Endothelial cell of umbilical vein (primary cell): ENCODE results near the gene ARHGEF28.

Experiments used
- CTCF ChIP-seq, 2 donors: IDR thresholded peaks; 1 replicate in 1 of 2; 2 replicates in 1 of 2; pipeline ENCODE4 v1.5.1; 2011; ENCODE audit warnings: low read length in 2 of 2, mild to moderate bottlenecking in 2 of 2, moderate library complexity in 2 of 2, control low read depth in 1 of 2, inconsistent platforms in 1 of 2, low read depth in 1 of 2; ENCODE audit not compliant: insufficient read depth in 1 of 2; ENCODE audit errors: extremely low read depth in 1 of 2
- EZH2 ChIP-seq: IDR thresholded peaks from 2 replicates; pipeline ENCODE4 v1.6.1; 2012; ENCODE audit warnings: borderline replicate concordance, low read depth, mild to moderate bottlenecking, moderate library complexity, low read length, inconsistent platforms; ENCODE audit not compliant: severe bottlenecking
- FOS ChIP-seq: IDR thresholded peaks from 2 replicates; pipeline ENCODE4 v1.6.1; 2011; ENCODE audit warnings: mild to moderate bottlenecking, low read length, moderate library complexity, borderline replicate concordance; ENCODE audit not compliant: insufficient read depth
- GATA2 ChIP-seq: IDR thresholded peaks from 2 replicates; pipeline ENCODE4 v1.7.0; 2011; ENCODE audit warnings: low read depth, mild to moderate bottlenecking, moderate library complexity, mixed read lengths, low read length; ENCODE audit not compliant: insufficient read length, insufficient read depth
- JUN ChIP-seq: IDR thresholded peaks from 2 replicates; pipeline ENCODE4 v1.6.1; 2011; ENCODE audit warnings: borderline replicate concordance, low read depth; ENCODE audit not compliant: insufficient read length, insufficient read depth
- MYC ChIP-seq: IDR thresholded peaks from one replicate; pipeline ENCODE4 v1.6.1; 2011; ENCODE audit warnings: mild to moderate bottlenecking, low read depth, low read length
- POLR2A ChIP-seq: IDR thresholded peaks from 2 replicates; pipeline ENCODE4 v1.6.1; 2012; ENCODE audit warnings: low read depth, mild to moderate bottlenecking, control low read depth, low read length
- POLR2AphosphoS5 ChIP-seq: IDR thresholded peaks from 2 replicates; pipeline ENCODE4 v1.6.1; 2012; ENCODE audit warnings: low read depth, mild to moderate bottlenecking, control low read depth, low read length, moderate library complexity; ENCODE audit not compliant: insufficient read depth
- TF ChIP-seq, protein P1 (sequence below): IDR thresholded peaks from 2 replicates; pipeline ENCODE4 v1.6.1; 2011; ENCODE audit not compliant: insufficient read depth, insufficient read length

- TF ChIP-seq CTCF (IDR thresholded peaks at IDR 0.05; ENCODE audit: extremely low read depth in 1 of 2, insufficient read depth in 1 of 2, low read depth in 1 of 2, low read length in 2 of 2) (no peak), JUN (no peak), POLR2A (no peak), POLR2AphosphoS5 (no peak), GATA2 (no peak), EZH2 (no peak), MYC (no peak), FOS (no peak)
- TF ChIP-seq, protein P1, sequence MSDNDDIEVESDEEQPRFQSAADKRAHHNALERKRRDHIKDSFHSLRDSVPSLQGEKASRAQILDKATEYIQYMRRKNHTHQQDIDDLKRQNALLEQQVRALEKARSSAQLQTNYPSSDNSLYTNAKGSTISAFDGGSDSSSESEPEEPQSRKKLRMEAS: no peak
Observed at GRCh38 chr5:73814233-73814846, 188.3 kb downstream of the ARHGEF28 start.
